ENCODE data around the gene RBM19. TPM values are rescaled to one million over a fixed set of nuclear protein-coding genes. Genes with fewer than 3 reads are reported as not detected.

RBM19 gene
- total and polyA plus RNA-seq, 2 donors (not counting 3 experiments of a cell fraction or from before 2014, with no cell fraction given), result 13.2 to 34.4 TPM

GRCh38 chr12:113896841-113897240, 69.3 kb downstream of the RBM19 start:
- ChIA-PET CTCF (interaction anchor here (0.7 kb wide), 1 partner anchor 12 kb away, joined by 4 read pairs; no protein-coding TSS in a partner anchor), POLR2A (no interaction called here)
- TF ChIP-seq MAX (IDR thresholded peaks at IDR 0.05; ENCODE audit: insufficient read depth, insufficient read length) (no peak), FOS (IDR thresholded peaks at IDR 0.05; ENCODE audit: borderline replicate concordance, insufficient read depth, low read length) (no peak), GATA2 (IDR thresholded peaks at IDR 0.05; ENCODE audit: insufficient read depth, insufficient read length, low read depth, low read length) (no peak), POLR2AphosphoS5 (IDR thresholded peaks at IDR 0.05; ENCODE audit: insufficient read depth, low read depth, low read length) (no peak), EZH2 (IDR thresholded peaks at IDR 0.05; ENCODE audit: borderline replicate concordance, low read depth, low read length, severe bottlenecking) (no peak), CTCF (IDR thresholded peaks at IDR 0.05; ENCODE audit: extremely low read depth in 1 of 2, insufficient read depth in 1 of 2, low read depth in 1 of 2, low read length in 2 of 2) (no peak), MYC (IDR thresholded peaks at IDR 0.05; ENCODE audit: low read depth, low read length) (no peak), POLR2A (IDR thresholded peaks at IDR 0.05; ENCODE audit: low read depth, low read length) (no peak), JUN (IDR thresholded peaks at IDR 0.05; ENCODE audit: borderline replicate concordance, insufficient read depth, insufficient read length, low read depth) (no peak)
- Histone ChIP-seq H3K79me2 (ENCODE audit: control insufficient read depth, insufficient read depth, low read length) (no peaks in the 10 kb centered on the region), H3K36me3 (ENCODE audit: control insufficient read depth in 2 of 2, extremely low read depth in 1 of 2, insufficient read depth in 2 of 2, low read length in 2 of 2) (no peaks in the 10 kb centered on the region), H3K27me3 (ENCODE audit: control insufficient read depth in 2 of 2, insufficient read depth in 2 of 2, low read length in 2 of 2) (no peaks in the 10 kb centered on the region), H4K20me1 (replicated peaks; ENCODE audit: control insufficient read depth, extremely low read depth, insufficient read depth, low read length) (no peaks in the 10 kb centered on the region), H2AFZ (ENCODE audit: low read depth, low read length) (no peak overlapping the region), H3K9me3 (replicated peaks; ENCODE audit: control insufficient read depth, insufficient read depth, low read length) (no peaks in the 10 kb centered on the region), H3K9me1 (replicated peaks; ENCODE audit: control insufficient read depth, extremely low read depth, insufficient read depth, low read length) (no peaks in the 10 kb centered on the region), H3K4me3 (replicated peaks in 1 of 3; ENCODE audit: insufficient read depth in 1 of 3, low read depth in 1 of 3, low read length in 3 of 3) (no peak overlapping the region), H3K4me2 (ENCODE audit: insufficient read depth, low read length) (no peak overlapping the region), H3K4me1 (ENCODE audit: control insufficient read depth, extremely low read depth, insufficient read depth, low read length) (no peaks in the 10 kb centered on the region), H3K27ac (ENCODE audit: insufficient read depth, low read depth, low read length) (no peak overlapping the region), H3K9ac (replicated peaks; ENCODE audit: extremely low read depth, insufficient read depth, low read length) (no peak overlapping the region)
- no TSS peak for BruUV-seq (replicated peaks)
- intact Hi-C loops (cut with micrococcal nuclease), result no loop called here
- DNase-seq (ENCODE audit: low read depth, low spot score), result no peak
- no peak for FAIRE-seq
- dilution Hi-C loops (cut with MboI; ENCODE audit: extremely low pct_ligation_motif_present, low sequenced_read_pairs), result no loop called here

Data from endothelial cell of umbilical vein (primary cell).